ENCODE results near the gene PLEKHF1.

DNA sequence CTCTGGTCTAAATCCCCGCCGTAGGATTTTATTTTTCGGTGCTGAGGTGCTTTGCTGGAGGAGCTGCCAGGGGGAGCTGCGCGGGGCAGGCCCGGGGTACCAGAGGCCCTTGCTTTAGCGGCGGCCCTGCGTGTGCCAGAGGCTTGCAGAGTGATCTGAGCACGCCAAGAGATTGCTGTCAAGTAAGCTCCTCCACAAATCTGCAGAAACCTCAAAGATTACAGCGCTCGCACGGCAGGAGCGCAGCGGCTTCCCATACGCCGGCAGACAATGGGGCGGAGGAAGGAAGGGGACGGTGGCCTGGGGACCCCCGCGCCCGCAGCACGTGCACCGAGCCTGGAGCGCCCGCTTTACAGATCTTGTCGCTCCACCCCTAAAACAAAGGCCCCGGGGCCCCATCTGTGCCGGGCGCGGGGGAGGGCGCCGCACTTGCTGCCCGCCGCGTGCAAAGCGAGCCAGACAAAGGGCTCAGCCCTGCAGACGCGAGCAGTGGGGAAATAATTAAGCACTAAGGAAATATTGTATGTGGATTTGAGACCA is 58.9 kb downstream of the PLEKHF1 start:
- TF ChIP-seq, protein P1, sequence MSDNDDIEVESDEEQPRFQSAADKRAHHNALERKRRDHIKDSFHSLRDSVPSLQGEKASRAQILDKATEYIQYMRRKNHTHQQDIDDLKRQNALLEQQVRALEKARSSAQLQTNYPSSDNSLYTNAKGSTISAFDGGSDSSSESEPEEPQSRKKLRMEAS (IDR thresholded peaks at IDR 0.05): no peak
- no peak for TF ChIP-seq RAD21 (IDR thresholded peaks at IDR 0.05; ENCODE audit: low read depth)
- no peak for TF ChIP-seq CEBPB (IDR thresholded peaks at IDR 0.05)
- TF ChIP-seq FOXM1 (IDR thresholded peaks at IDR 0.05; ENCODE audit: borderline replicate concordance, low read depth): no peak
- TF ChIP-seq NFIC (IDR thresholded peaks at IDR 0.05): no peak
- TF ChIP-seq, protein P2, sequence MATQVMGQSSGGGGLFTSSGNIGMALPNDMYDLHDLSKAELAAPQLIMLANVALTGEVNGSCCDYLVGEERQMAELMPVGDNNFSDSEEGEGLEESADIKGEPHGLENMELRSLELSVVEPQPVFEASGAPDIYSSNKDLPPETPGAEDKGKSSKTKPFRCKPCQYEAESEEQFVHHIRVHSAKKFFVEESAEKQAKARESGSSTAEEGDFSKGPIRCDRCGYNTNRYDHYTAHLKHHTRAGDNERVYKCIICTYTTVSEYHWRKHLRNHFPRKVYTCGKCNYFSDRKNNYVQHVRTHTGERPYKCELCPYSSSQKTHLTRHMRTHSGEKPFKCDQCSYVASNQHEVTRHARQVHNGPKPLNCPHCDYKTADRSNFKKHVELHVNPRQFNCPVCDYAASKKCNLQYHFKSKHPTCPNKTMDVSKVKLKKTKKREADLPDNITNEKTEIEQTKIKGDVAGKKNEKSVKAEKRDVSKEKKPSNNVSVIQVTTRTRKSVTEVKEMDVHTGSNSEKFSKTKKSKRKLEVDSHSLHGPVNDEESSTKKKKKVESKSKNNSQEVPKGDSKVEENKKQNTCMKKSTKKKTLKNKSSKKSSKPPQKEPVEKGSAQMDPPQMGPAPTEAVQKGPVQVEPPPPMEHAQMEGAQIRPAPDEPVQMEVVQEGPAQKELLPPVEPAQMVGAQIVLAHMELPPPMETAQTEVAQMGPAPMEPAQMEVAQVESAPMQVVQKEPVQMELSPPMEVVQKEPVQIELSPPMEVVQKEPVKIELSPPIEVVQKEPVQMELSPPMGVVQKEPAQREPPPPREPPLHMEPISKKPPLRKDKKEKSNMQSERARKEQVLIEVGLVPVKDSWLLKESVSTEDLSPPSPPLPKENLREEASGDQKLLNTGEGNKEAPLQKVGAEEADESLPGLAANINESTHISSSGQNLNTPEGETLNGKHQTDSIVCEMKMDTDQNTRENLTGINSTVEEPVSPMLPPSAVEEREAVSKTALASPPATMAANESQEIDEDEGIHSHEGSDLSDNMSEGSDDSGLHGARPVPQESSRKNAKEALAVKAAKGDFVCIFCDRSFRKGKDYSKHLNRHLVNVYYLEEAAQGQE (IDR thresholded peaks at IDR 0.05; ENCODE audit: low read depth): no peak
- TF ChIP-seq, protein P3, sequence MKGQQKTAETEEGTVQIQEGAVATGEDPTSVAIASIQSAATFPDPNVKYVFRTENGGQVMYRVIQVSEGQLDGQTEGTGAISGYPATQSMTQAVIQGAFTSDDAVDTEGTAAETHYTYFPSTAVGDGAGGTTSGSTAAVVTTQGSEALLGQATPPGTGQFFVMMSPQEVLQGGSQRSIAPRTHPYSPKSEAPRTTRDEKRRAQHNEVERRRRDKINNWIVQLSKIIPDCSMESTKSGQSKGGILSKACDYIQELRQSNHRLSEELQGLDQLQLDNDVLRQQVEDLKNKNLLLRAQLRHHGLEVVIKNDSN (IDR thresholded peaks at IDR 0.05): no peak
- TF ChIP-seq CREB1 (IDR thresholded peaks at IDR 0.05; ENCODE audit: low read depth): no peak
- no peak for TF ChIP-seq TAF1 (IDR thresholded peaks at IDR 0.05; ENCODE audit: low read depth)
- no peak for TF ChIP-seq ZBTB7A (IDR thresholded peaks at IDR 0.05; ENCODE audit: low read depth)
